GM12801 (cell line): ENCODE measurements around the gene COX17.

Experiments
- CTCF ChIP-seq: IDR thresholded peaks from one replicate; pipeline ENCODE4 v1.5.1; 2011; ENCODE audit warnings: control low read depth; ENCODE audit not compliant: insufficient read length; ENCODE audit errors: extremely low read depth

COX17 gene

GRCh38 chr3:119626196-119626595, 51.0 kb downstream of the COX17 start:
- TF ChIP-seq CTCF = no peak

GRCh38 chr3:119625451-119626153, 51.6 kb downstream of the COX17 start:
- TF ChIP-seq CTCF = no peak

- no peak for TF ChIP-seq CTCF
These were observed 53.0 kb downstream of the COX17 start for GRCh38 chr3:119624002-119624720.

- TF ChIP-seq CTCF = no peak
These were observed 56.3 kb downstream of the COX17 start for GRCh38 chr3:119620899-119621298.
